ENCODE measurements around the gene CLSTN2. TPM values are rescaled to one million over a fixed set of nuclear protein-coding genes. Genes with fewer than 3 reads are reported as not detected.

Gene CLSTN2
- total and polyA plus RNA-seq, 2 of the 4 experiments (the other 2 are of a cell fraction) = under 0.01 to 0.07 TPM

GRCh38 chr3:140338916-140339315, 403.9 kb downstream of the CLSTN2 start:
- Histone ChIP-seq H3K4me1 (ENCODE audit: control insufficient read depth, insufficient read depth, low read length) (no peaks in the 10 kb centered on the region), H4K20me1 (ENCODE audit: insufficient read depth, low read length) (no peaks in the 10 kb centered on the region), H3K27me3 (ENCODE audit: control insufficient read depth, insufficient read depth, low read length) (no peaks in the 10 kb centered on the region), H3K14ac (replicated peaks; ENCODE audit: low read depth, low read length) (no peak overlapping the region), H2AK5ac (ENCODE audit: low read depth, low read length) (no peak overlapping the region), H3K9me3 (ENCODE audit: control insufficient read depth, insufficient read depth, low read length) (no peaks in the 10 kb centered on the region), H4K8ac (ENCODE audit: low read depth in 2 of 2, low read length in 2 of 2) (no peak overlapping the region), H2BK5ac (ENCODE audit: low read depth, low read length, poor library complexity, severe bottlenecking) (no peak overlapping the region), H4K91ac (ENCODE audit: insufficient read depth, low read depth, low read length) (no peak overlapping the region), H3K27ac (ENCODE audit: insufficient read depth, low read length) (no peak overlapping the region), H2BK15ac (ENCODE audit: low read depth, low read length) (no peak overlapping the region), H3K9me1 (ENCODE audit: insufficient read depth, low read length) (no peaks in the 10 kb centered on the region), H2AFZ (replicated peaks; ENCODE audit: low read length, poor library complexity) (no peak overlapping the region), H4K5ac (ENCODE audit: low read depth, low read length) (no peak overlapping the region), H3K56ac (ENCODE audit: extremely low read depth, insufficient read depth, low read length) (no peak overlapping the region), H3K4me2 (ENCODE audit: low read depth, low read length) (no peak overlapping the region), H3K4ac (ENCODE audit: low read depth, low read length) (no peak overlapping the region), H2AK9ac (replicated peaks; ENCODE audit: low read depth, low read length, poor library complexity) (no peak overlapping the region), H3K18ac (ENCODE audit: low read depth, low read length) (no peak overlapping the region), H2BK120ac (ENCODE audit: low read depth, low read length) (no peak overlapping the region), H3K36me3 (ENCODE audit: control insufficient read depth, insufficient read depth, low read length) (no peaks in the 10 kb centered on the region), H3K79me1 (ENCODE audit: low read depth in 1 of 2, low read length in 2 of 2) (no peaks in the 10 kb centered on the region), H3K4me3 (ENCODE audit: insufficient read depth, low read depth, low read length) (no peak overlapping the region), H3K9ac (ENCODE audit: low read depth, low read length) (no peak overlapping the region), H2BK20ac (ENCODE audit: low read depth, low read length) (no peak overlapping the region), H3K23ac (ENCODE audit: low read depth, low read length) (no peak overlapping the region)
- in situ Hi-C loops (cut with MboI; ENCODE audit: low sequenced_read_pairs) (no loop called here), intact Hi-C loops (cut with micrococcal nuclease) (no loop called here), dilution Hi-C loops (cut with HindIII; ENCODE audit: low sequenced_read_pairs, unreplicated experiment) (no loop called here)
- WGBS, 2 experiments (ENCODE audit: extremely low coverage in 2 of 2, insufficient read length in 1 of 2) = 100% methylated on average over 1 of the region's 6 CpGs; no CpG with 5 or more reads in 1 of the 2 experiments
- DNase-seq (no peak), ATAC-seq (ENCODE audit: low read depth) (no peak)
- POLR2A ChIA-PET (ENCODE audit: unreplicated experiment) = no interaction called here
- CTCF ChIA-PET = no interaction called here
- TF ChIP-seq RAD21 (IDR thresholded peaks at IDR 0.05; ENCODE audit: low read length) (no peak), ELK1 (IDR thresholded peaks at IDR 0.05; ENCODE audit: borderline replicate concordance, low read depth, low read length) (no peak), RFX5 (IDR thresholded peaks at IDR 0.05; ENCODE audit: low read depth, low read length) (no peak), CEBPB (IDR thresholded peaks at IDR 0.05; ENCODE audit: low read depth, low read length) (no peak), NFE2L2 (IDR thresholded peaks at IDR 0.05; ENCODE audit: low read depth, low read length) (no peak), CHD1 (IDR thresholded peaks at IDR 0.05; ENCODE audit: low read depth, low read length) (no peak), BHLHE40 (IDR thresholded peaks at IDR 0.05; ENCODE audit: low read depth, low read length) (no peak), MAFK (IDR thresholded peaks at IDR 0.05; ENCODE audit: low read depth, low read length) (no peak), POLR2A (IDR thresholded peaks at IDR 0.05; ENCODE audit: low read depth, low read length) (no peak), MXI1 (IDR thresholded peaks at IDR 0.05; ENCODE audit: borderline replicate concordance, low read depth, low read length) (no peak), SMC3 (IDR thresholded peaks at IDR 0.05; ENCODE audit: low read depth, low read length) (no peak), FOS (IDR thresholded peaks at IDR 0.05; ENCODE audit: low read depth, low read length) (no peak), RCOR1 (IDR thresholded peaks at IDR 0.05; ENCODE audit: insufficient replicate concordance, low read length) (no peak), MAZ (IDR thresholded peaks at IDR 0.05; ENCODE audit: borderline replicate concordance, low read depth, low read length) (no peak)
- BruUV-seq (replicated peaks) = no TSS peak

Measured in IMR-90 (cell line).